ENCODE results near the gene NDUFAB1.

- TF ChIP-seq CTCF (IDR thresholded peaks at IDR 0.05): no peak
- no peak for TF ChIP-seq POLR2A (IDR thresholded peaks at IDR 0.05)
Measured at GRCh38 chr16:23629516-23629915, 33.4 kb upstream of the NDUFAB1 start.

Measured in adrenal gland (tissue), 5 donors.